ENCODE results near the gene TMEM184C. TPM values are rescaled to one million over a fixed set of nuclear protein-coding genes. Genes with fewer than 3 reads are reported as not detected.

Gene TMEM184C
- total RNA-seq, result 10 to 100 TPM; 19.2 to 21.0 TPM

GRCh38 chr4:147617173-147617840, at the start of gene TMEM184C:
Gene TMEM184C, plus strand, starts transcription at chr4:147617397. Its CDS starts 560 bp downstream, at chr4:147617957.
- no peaks in the 10 kb centered on the region for H3K9me3 Mint-ChIP-seq
- peak; percentile 98 for DNase-seq
- H3K36me3 Mint-ChIP-seq, result peaks cover 15% of the 10 kb centered on the region
- H3K27ac Mint-ChIP-seq, result peak within 1 kb of the TSS; percentile 95
- H3K4me3 Mint-ChIP-seq, result peak within 1 kb of the TSS; percentile 97
- H3K27me3 Mint-ChIP-seq, result no peaks in the 10 kb centered on the region
- peaks cover 21% of the 10 kb centered on the region for H3K4me1 Mint-ChIP-seq

- DNase-seq, result no peak
- peaks cover 8% of the 10 kb centered on the region for H3K27me3 Mint-ChIP-seq
- no peak overlapping the region for H3K4me3 Mint-ChIP-seq
- H3K4me1 Mint-ChIP-seq, result no peaks in the 10 kb centered on the region
- H3K9me3 Mint-ChIP-seq, result no peaks in the 10 kb centered on the region
- no peak overlapping the region for H3K27ac Mint-ChIP-seq
- no peaks in the 10 kb centered on the region for H3K36me3 Mint-ChIP-seq
Measured at GRCh38 chr4:147570616-147571015, 46.6 kb upstream of the TMEM184C start.

GRCh38 chr4:147571036-147571770, 46.0 kb upstream of the TMEM184C start:
- no peaks in the 10 kb centered on the region for H3K36me3 Mint-ChIP-seq
- no peaks in the 10 kb centered on the region for H3K9me3 Mint-ChIP-seq
- H3K27ac Mint-ChIP-seq, result no peak overlapping the region
- peaks cover 8% of the 10 kb centered on the region for H3K27me3 Mint-ChIP-seq
- H3K4me1 Mint-ChIP-seq, result no peaks in the 10 kb centered on the region
- H3K4me3 Mint-ChIP-seq, result no peak overlapping the region
- DNase-seq, result no peak

- DNase-seq, result no peak
- H3K36me3 Mint-ChIP-seq, result no peaks in the 10 kb centered on the region
Measured at GRCh38 chr4:147576084-147576483, 41.1 kb upstream of the TMEM184C start.

GRCh38 chr4:147578051-147578476, 39.1 kb upstream of the TMEM184C start:
- peaks cover 2% of the 10 kb centered on the region for H3K4me1 Mint-ChIP-seq
- H3K27me3 Mint-ChIP-seq, result no peaks in the 10 kb centered on the region
- no peak for DNase-seq
- no peak overlapping the region for H3K4me3 Mint-ChIP-seq
- H3K27ac Mint-ChIP-seq, result no peak overlapping the region
- H3K9me3 Mint-ChIP-seq, result no peaks in the 10 kb centered on the region
- no peaks in the 10 kb centered on the region for H3K36me3 Mint-ChIP-seq

More at GRCh38 chr4:147576084-147576483, 41.1 kb upstream of the TMEM184C start:
- H3K27me3 Mint-ChIP-seq, result no peaks in the 10 kb centered on the region
- no peak overlapping the region for H3K4me3 Mint-ChIP-seq
- no peaks in the 10 kb centered on the region for H3K9me3 Mint-ChIP-seq
- H3K27ac Mint-ChIP-seq, result no peak overlapping the region
- peaks cover 2% of the 10 kb centered on the region for H3K4me1 Mint-ChIP-seq

GRCh38 chr4:147578593-147578992, 38.6 kb upstream of the TMEM184C start:
- H3K27me3 Mint-ChIP-seq, result no peaks in the 10 kb centered on the region
- H3K9me3 Mint-ChIP-seq, result no peaks in the 10 kb centered on the region
- no peak overlapping the region for H3K27ac Mint-ChIP-seq
- H3K4me3 Mint-ChIP-seq, result no peak overlapping the region
- DNase-seq, result no peak
- H3K36me3 Mint-ChIP-seq, result no peaks in the 10 kb centered on the region
- peaks cover 2% of the 10 kb centered on the region for H3K4me1 Mint-ChIP-seq

- Mint-ChIP-seq H3K9me3 (peaks cover 8% of the 10 kb centered on the region), H3K4me3 (no peak overlapping the region), H3K27me3 (no peaks in the 10 kb centered on the region), H3K36me3 (no peaks in the 10 kb centered on the region), H3K27ac (no peak overlapping the region), H3K4me1 (peaks cover 2% of the 10 kb centered on the region)
- DNase-seq, result no peak
Measured at GRCh38 chr4:147580396-147580795, 36.8 kb upstream of the TMEM184C start.

- Mint-ChIP-seq H3K36me3 (no peaks in the 10 kb centered on the region), H3K27ac (no peak overlapping the region), H3K9me3 (peaks cover 9% of the 10 kb centered on the region), H3K4me3 (no peak overlapping the region), H3K4me1 (no peaks in the 10 kb centered on the region), H3K27me3 (no peaks in the 10 kb centered on the region)
- no peak for DNase-seq
Measured at GRCh38 chr4:147581606-147582350, 35.4 kb upstream of the TMEM184C start.

- no peak overlapping the region for H3K27ac Mint-ChIP-seq
- peaks cover 9% of the 10 kb centered on the region for H3K9me3 Mint-ChIP-seq
- no peak for DNase-seq
- H3K4me1 Mint-ChIP-seq, result no peaks in the 10 kb centered on the region
- no peaks in the 10 kb centered on the region for H3K36me3 Mint-ChIP-seq
- H3K27me3 Mint-ChIP-seq, result no peaks in the 10 kb centered on the region
- H3K4me3 Mint-ChIP-seq, result no peak overlapping the region
Measured at GRCh38 chr4:147582386-147583060, 34.7 kb upstream of the TMEM184C start.

- Mint-ChIP-seq H3K27me3 (no peaks in the 10 kb centered on the region), H3K4me1 (no peaks in the 10 kb centered on the region), H3K27ac (no peak overlapping the region), H3K9me3 (peaks cover 9% of the 10 kb centered on the region), H3K36me3 (no peaks in the 10 kb centered on the region), H3K4me3 (no peak overlapping the region)
- DNase-seq, result no peak
Measured at GRCh38 chr4:147583876-147584275, 33.3 kb upstream of the TMEM184C start.

GRCh38 chr4:147586032-147586431, 31.2 kb upstream of the TMEM184C start:
- Mint-ChIP-seq H3K36me3 (no peaks in the 10 kb centered on the region), H3K9me3 (peaks cover 9% of the 10 kb centered on the region), H3K4me3 (no peak overlapping the region), H3K27ac (no peak overlapping the region), H3K27me3 (no peaks in the 10 kb centered on the region), H3K4me1 (peaks cover 2% of the 10 kb centered on the region)
- DNase-seq, result no peak

- Mint-ChIP-seq H3K27ac (no peak overlapping the region), H3K36me3 (no peaks in the 10 kb centered on the region), H3K4me1 (peaks cover 2% of the 10 kb centered on the region), H3K27me3 (no peaks in the 10 kb centered on the region), H3K4me3 (no peak overlapping the region), H3K9me3 (peaks cover 9% of the 10 kb centered on the region)
- DNase-seq, result no peak
Measured at GRCh38 chr4:147586637-147587036, 30.6 kb upstream of the TMEM184C start.

GRCh38 chr4:147587041-147587440, 30.2 kb upstream of the TMEM184C start:
- H3K27me3 Mint-ChIP-seq, result no peaks in the 10 kb centered on the region
- H3K9me3 Mint-ChIP-seq, result peaks cover 9% of the 10 kb centered on the region
- H3K27ac Mint-ChIP-seq, result no peak overlapping the region
- no peaks in the 10 kb centered on the region for H3K36me3 Mint-ChIP-seq
- DNase-seq, result no peak
- no peak overlapping the region for H3K4me3 Mint-ChIP-seq
- H3K4me1 Mint-ChIP-seq, result peaks cover 2% of the 10 kb centered on the region

- Mint-ChIP-seq H3K27me3 (no peaks in the 10 kb centered on the region), H3K4me1 (peaks cover 2% of the 10 kb centered on the region), H3K9me3 (peaks cover 5% of the 10 kb centered on the region), H3K36me3 (no peaks in the 10 kb centered on the region), H3K4me3 (no peak overlapping the region), H3K27ac (no peak overlapping the region)
- no peak for DNase-seq
Measured at GRCh38 chr4:147589586-147589985, 27.6 kb upstream of the TMEM184C start.

Measured in activated naive CD8-positive, alpha-beta T cell treated with anti-CD3 and anti-CD28 coated beads for 36 hours (primary cell).